K562 (cell line): ENCODE measurements around the gene VAT1L.

Source experiments
- ATF7 ChIP-seq: fragments of 450-650 bp; IDR thresholded peaks from 2 replicates; pipeline ENCODE4 v1.7.1; 2014; ENCODE audit warnings: mild to moderate bottlenecking, moderate library complexity
- BDP1 ChIP-seq: IDR thresholded peaks from 3 replicates; pipeline ENCODE4 v1.6.1; 2011; ENCODE audit not compliant: insufficient read length, insufficient read depth
- GABPB1 ChIP-seq: sonication (generic); formaldehyde crosslinking; IDR thresholded peaks from 2 replicates; pipeline ENCODE4 v1.8.0; 2022; ENCODE audit warnings: mild to moderate bottlenecking, missing genetic modification reagents
- NR3C1 ChIP-seq: sonication (generic); formaldehyde crosslinking; IDR thresholded peaks from 2 replicates; pipeline ENCODE4 v1.8.1; 2022; ENCODE audit warnings: missing genetic modification reagents
- PHF8 ChIP-seq: fragments of 200-600 bp; sonication (generic); IDR thresholded peaks from 2 replicates; pipeline ENCODE4 v1.6.1; 2012; ENCODE audit warnings: mixed run types, mild to moderate bottlenecking, inconsistent platforms, low read length, moderate library complexity, borderline replicate concordance
- SETDB1 ChIP-seq: IDR thresholded peaks from one replicate; pipeline ENCODE4 v1.6.1; 2012; ENCODE audit warnings: low read length, control low read depth, inconsistent platforms
- TEAD2 ChIP-seq: fragments of 450-650 bp; IDR thresholded peaks from 2 replicates; pipeline ENCODE4 v1.6.1; 2016; ENCODE audit warnings: missing genetic modification characterization, control low read depth, missing compliant biosample characterization
- ZNF274 ChIP-seq: IDR thresholded peaks from 2 replicates; pipeline ENCODE4 v1.6.1; 2011; ENCODE audit warnings: low read depth, mild to moderate bottlenecking, low read length, moderate library complexity, borderline replicate concordance
- ZNF707 ChIP-seq: fragments of 250-450 bp; sonication (Bioruptor Pico); conservative IDR thresholded peaks from 2 replicates; pipeline ENCODE4 v1.8.0; 2022; ENCODE audit warnings: inconsistent platforms, mild to moderate bottlenecking, moderate library complexity
- TF ChIP-seq, protein P1 (sequence below), 3 experiments: IDR thresholded peaks in 2 of 3; conservative IDR thresholded peaks in 1 of 3; 2 replicates each; pipeline ENCODE4 v1.5.1; 2011 to 2012; ENCODE audit warnings: low read length in 3 of 3, mild to moderate bottlenecking in 3 of 3, control low read depth in 2 of 3, improper control_type of control experiment in 1 of 3, inconsistent platforms in 1 of 3, low read depth in 1 of 3, mixed read lengths in 1 of 3, moderate library complexity in 1 of 3; ENCODE audit not compliant: insufficient read depth in 2 of 3
- TF ChIP-seq, protein P2 (sequence below): fragments of 450-650 bp; formaldehyde crosslinking; IDR thresholded peaks from 2 replicates; pipeline ENCODE4 v1.4.0; 2020; ENCODE audit warnings: mild to moderate bottlenecking, moderate library complexity
- TF ChIP-seq, protein P3 (sequence below): fragments of 250-450 bp; sonication (Bioruptor Pico); IDR thresholded peaks from 2 replicates; pipeline ENCODE4 v1.5.0; 2022; ENCODE audit warnings: mild to moderate bottlenecking
- TF ChIP-seq, protein P4 (sequence below), 2 experiments: IDR thresholded peaks; 2 replicates each; pipeline ENCODE4 v1.6.1; 2012; ENCODE audit warnings: improper control_type of control experiment in 2 of 2, low read depth in 2 of 2, low read length in 2 of 2, borderline replicate concordance in 1 of 2

DNA sequence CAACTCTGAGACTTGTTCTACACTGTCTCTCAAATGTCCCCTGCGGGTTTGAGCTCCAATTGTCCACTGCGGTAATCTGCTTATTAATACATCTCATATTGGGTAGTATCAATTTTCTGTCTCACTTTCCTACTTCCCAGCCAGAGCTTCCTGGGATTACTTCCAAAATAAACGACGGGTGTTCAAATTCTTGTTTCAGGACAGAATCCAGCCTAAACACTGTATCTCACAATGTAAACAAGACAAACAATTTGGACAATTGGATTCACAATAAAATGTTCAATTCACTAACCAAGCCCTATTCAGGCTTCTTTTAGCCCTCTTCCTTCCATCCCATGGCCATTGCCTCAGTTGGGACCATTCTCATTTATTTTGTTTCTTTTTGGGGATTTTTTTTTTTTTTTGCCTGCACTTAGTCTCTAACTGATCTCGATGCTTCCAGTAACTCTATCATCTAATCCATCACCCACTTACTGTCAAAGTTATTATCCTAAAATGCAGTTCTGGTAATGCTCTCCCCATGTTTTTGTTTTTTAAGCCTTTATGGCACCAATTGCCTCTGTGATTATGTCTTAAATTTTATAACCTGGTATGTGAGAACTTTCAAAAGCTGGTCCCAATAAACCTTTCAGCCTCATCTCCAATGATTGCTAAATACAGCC lies 2.0 kb upstream of the VAT1L start:
- TF ChIP-seq SETDB1 = no peak
- TF ChIP-seq, protein P1, sequence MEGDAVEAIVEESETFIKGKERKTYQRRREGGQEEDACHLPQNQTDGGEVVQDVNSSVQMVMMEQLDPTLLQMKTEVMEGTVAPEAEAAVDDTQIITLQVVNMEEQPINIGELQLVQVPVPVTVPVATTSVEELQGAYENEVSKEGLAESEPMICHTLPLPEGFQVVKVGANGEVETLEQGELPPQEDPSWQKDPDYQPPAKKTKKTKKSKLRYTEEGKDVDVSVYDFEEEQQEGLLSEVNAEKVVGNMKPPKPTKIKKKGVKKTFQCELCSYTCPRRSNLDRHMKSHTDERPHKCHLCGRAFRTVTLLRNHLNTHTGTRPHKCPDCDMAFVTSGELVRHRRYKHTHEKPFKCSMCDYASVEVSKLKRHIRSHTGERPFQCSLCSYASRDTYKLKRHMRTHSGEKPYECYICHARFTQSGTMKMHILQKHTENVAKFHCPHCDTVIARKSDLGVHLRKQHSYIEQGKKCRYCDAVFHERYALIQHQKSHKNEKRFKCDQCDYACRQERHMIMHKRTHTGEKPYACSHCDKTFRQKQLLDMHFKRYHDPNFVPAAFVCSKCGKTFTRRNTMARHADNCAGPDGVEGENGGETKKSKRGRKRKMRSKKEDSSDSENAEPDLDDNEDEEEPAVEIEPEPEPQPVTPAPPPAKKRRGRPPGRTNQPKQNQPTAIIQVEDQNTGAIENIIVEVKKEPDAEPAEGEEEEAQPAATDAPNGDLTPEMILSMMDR (IDR thresholded peaks at IDR 0.05 in 2 of 3, conservative IDR thresholded peaks at IDR 0.05 in 1 of 3; ENCODE audit: insufficient read depth in 2 of 3, low read depth in 1 of 3, low read length in 3 of 3) = no peak
- TF ChIP-seq, protein P2, sequence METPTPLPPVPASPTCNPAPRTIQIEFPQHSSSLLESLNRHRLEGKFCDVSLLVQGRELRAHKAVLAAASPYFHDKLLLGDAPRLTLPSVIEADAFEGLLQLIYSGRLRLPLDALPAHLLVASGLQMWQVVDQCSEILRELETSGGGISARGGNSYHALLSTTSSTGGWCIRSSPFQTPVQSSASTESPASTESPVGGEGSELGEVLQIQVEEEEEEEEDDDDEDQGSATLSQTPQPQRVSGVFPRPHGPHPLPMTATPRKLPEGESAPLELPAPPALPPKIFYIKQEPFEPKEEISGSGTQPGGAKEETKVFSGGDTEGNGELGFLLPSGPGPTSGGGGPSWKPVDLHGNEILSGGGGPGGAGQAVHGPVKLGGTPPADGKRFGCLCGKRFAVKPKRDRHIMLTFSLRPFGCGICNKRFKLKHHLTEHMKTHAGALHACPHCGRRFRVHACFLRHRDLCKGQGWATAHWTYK (CRISPR knock-in tag) = no peak
- TF ChIP-seq TEAD2 (tag) = no peak
- no peak for TF ChIP-seq BDP1
- no peak for TF ChIP-seq ZNF274
- TF ChIP-seq ATF7 = no peak
- no peak for TF ChIP-seq PHF8
- TF ChIP-seq, protein P3, sequence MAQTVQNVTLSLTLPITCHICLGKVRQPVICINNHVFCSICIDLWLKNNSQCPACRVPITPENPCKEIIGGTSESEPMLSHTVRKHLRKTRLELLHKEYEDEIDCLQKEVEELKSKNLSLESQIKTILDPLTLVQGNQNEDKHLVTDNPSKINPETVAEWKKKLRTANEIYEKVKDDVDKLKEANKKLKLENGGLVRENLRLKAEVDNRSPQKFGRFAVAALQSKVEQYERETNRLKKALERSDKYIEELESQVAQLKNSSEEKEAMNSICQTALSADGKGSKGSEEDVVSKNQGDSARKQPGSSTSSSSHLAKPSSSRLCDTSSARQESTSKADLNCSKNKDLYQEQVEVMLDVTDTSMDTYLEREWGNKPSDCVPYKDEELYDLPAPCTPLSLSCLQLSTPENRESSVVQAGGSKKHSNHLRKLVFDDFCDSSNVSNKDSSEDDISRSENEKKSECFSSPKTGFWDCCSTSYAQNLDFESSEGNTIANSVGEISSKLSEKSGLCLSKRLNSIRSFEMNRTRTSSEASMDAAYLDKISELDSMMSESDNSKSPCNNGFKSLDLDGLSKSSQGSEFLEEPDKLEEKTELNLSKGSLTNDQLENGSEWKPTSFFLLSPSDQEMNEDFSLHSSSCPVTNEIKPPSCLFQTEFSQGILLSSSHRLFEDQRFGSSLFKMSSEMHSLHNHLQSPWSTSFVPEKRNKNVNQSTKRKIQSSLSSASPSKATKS (CRISPR knock-in tag) = no peak
- TF ChIP-seq, protein P4, sequence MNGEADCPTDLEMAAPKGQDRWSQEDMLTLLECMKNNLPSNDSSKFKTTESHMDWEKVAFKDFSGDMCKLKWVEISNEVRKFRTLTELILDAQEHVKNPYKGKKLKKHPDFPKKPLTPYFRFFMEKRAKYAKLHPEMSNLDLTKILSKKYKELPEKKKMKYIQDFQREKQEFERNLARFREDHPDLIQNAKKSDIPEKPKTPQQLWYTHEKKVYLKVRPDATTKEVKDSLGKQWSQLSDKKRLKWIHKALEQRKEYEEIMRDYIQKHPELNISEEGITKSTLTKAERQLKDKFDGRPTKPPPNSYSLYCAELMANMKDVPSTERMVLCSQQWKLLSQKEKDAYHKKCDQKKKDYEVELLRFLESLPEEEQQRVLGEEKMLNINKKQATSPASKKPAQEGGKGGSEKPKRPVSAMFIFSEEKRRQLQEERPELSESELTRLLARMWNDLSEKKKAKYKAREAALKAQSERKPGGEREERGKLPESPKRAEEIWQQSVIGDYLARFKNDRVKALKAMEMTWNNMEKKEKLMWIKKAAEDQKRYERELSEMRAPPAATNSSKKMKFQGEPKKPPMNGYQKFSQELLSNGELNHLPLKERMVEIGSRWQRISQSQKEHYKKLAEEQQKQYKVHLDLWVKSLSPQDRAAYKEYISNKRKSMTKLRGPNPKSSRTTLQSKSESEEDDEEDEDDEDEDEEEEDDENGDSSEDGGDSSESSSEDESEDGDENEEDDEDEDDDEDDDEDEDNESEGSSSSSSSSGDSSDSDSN (IDR thresholded peaks at IDR 0.05; ENCODE audit: borderline replicate concordance in 1 of 2, low read depth in 2 of 2, low read length in 2 of 2) = no peak
- TF ChIP-seq NR3C1 (CRISPR knock-in tag) = no peak
- no peak for TF ChIP-seq GABPB1 (CRISPR knock-in tag)
- no peak for TF ChIP-seq ZNF707 (CRISPR knock-in tag)
